ENCODE results near the gene UBE3D. TPM values are rescaled to one million over a fixed set of nuclear protein-coding genes. Genes with fewer than 3 reads are reported as not detected.

Gene UBE3D
- total RNA-seq, 2 donors from 2014 or later = 9.3 to 11.5 TPM

DNA sequence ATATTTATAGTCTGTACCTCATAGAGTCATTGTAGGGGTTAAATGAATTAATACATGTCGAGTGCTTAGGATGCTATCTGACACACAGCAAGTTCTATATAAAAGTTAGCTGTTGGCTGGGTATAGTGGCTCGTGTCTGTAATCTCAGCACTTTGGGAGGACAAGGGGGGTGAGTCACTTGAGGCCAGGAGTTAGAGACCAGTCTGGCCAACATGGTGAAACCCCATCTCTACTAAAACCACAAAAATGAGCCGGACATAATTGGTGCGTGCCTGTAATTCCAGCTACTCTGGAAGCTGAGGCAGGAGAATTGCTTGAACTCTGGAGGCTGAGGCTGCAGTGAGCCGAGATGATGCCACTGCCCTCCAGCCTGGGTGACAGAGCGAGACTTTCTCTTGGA, 222.9 kb downstream of the UBE3D start:
- no peaks in the 10 kb centered on the region for H3K4me1 ChIP-seq
- 62 to 65% methylated on average over 6 of the region's 6 CpGs for WGBS, 2 donors
- no peak for TF ChIP-seq POLR2A (IDR thresholded peaks at IDR 0.05)
- no peaks in the 10 kb centered on the region for H3K27me3 ChIP-seq
- H3K27ac ChIP-seq = no peak overlapping the region
- no peak overlapping the region for H3K4me3 ChIP-seq
- intact Hi-C loops (cut with DNase I) = no loop called here
- no peaks in the 10 kb centered on the region for H3K9me3 ChIP-seq
- DNase-seq = no peak
- no peak for ATAC-seq
- H3K36me3 ChIP-seq (replicated peaks in 1 of 2; ENCODE audit: insufficient read depth in 1 of 2, low read depth in 2 of 2) = no peaks in the 10 kb centered on the region

Small RNA genes lying within 50 kb of the gene (small RNA-seq; reads per million reads assigned to genes)
- gene LAP3P1 = not detected

Other genes starting within 250 kb of the UBE3D start
- gene DOP1A, start 1.8 kb upstream of the UBE3D start, total RNA-seq = 10 to 100 TPM; 25.9 to 26.7 TPM
- 10 to 100 TPM; 50.1 to 61.0 TPM for gene PGM3, start 127.4 kb upstream of the UBE3D start, total RNA-seq
- gene RWDD2A, start 127.5 kb upstream of the UBE3D start, total RNA-seq = 1 to 10 TPM; 4.3 to 5.4 TPM